RWPE1 (cell line): Measurements from ENCODE around the gene CASQ1.

Experiments
- CTCF ChIA-PET: fragments of 350-600 bp; sonication (Branson Sonifier 250); formaldehyde crosslinking; extraction: SDS; loops from one replicate; lab custom pipeline; 2021; lab: Yijun Ruan, JAX
- POLR2A ChIA-PET: fragments of 400-600 bp; formaldehyde crosslinking; extraction: SDS; loops from one replicate; lab custom pipeline; 2020; ENCODE audit warnings: antibody characterized with exemption; ENCODE audit not compliant: low non-redundant PET; lab: Yijun Ruan, JAX
- DNase-seq: peaks from one replicate; pipeline ENCODE4 v3.0.0; 2012; ENCODE audit warnings: low spot score
- H3K27ac ChIP-seq: fragments of 450-650 bp; 2 replicates; pipeline ENCODE4 v1.5.1; 2017
- TF ChIP-seq, protein P1 (sequence below): fragments of 450-650 bp; conservative IDR thresholded peaks from 2 replicates; pipeline ENCODE4 v1.5.1; 2017; ENCODE audit warnings: low read depth, mild to moderate bottlenecking

Gene CASQ1

GRCh38 chr1:160186246-160186645 is 4.1 kb upstream of the CASQ1 start:
- CTCF ChIA-PET, result interaction anchor here (0.7 kb wide), 1 partner anchor 85 kb away, joined by 6 read pairs; no protein-coding TSS in a partner anchor

DNA sequence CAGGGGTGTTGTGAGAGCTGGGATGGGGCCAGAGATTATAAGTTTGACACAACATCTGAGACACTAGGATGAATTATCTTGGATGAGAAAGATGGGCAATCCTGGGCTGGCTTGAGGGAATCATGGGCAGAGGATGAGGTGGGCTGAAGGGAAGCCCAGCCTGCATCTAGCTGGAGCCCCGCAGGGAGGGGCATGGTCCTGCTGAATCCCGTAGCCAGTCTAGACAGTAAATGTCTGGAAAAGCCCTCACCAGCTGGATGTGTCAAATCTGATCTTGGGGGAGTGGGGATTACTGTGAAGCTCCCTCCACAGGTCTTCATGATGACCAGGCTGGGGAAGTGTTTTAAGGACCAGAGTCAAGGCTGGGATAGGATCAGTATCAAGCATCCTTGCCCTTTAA is 3.6 kb upstream of the CASQ1 start:
- DNase-seq, result no peak
- CTCF ChIA-PET, result interaction anchor here (0.7 kb wide), 1 partner anchor 85 kb away, joined by 6 read pairs; no protein-coding TSS in a partner anchor
- no peak overlapping the region for H3K27ac ChIP-seq
- TF ChIP-seq, protein P1, sequence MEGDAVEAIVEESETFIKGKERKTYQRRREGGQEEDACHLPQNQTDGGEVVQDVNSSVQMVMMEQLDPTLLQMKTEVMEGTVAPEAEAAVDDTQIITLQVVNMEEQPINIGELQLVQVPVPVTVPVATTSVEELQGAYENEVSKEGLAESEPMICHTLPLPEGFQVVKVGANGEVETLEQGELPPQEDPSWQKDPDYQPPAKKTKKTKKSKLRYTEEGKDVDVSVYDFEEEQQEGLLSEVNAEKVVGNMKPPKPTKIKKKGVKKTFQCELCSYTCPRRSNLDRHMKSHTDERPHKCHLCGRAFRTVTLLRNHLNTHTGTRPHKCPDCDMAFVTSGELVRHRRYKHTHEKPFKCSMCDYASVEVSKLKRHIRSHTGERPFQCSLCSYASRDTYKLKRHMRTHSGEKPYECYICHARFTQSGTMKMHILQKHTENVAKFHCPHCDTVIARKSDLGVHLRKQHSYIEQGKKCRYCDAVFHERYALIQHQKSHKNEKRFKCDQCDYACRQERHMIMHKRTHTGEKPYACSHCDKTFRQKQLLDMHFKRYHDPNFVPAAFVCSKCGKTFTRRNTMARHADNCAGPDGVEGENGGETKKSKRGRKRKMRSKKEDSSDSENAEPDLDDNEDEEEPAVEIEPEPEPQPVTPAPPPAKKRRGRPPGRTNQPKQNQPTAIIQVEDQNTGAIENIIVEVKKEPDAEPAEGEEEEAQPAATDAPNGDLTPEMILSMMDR, result no peak
- POLR2A ChIA-PET, result no interaction called here

More at GRCh38 chr1:160186246-160186645, 4.1 kb upstream of the CASQ1 start:
- POLR2A ChIA-PET, result no interaction called here
- DNase-seq, result no peak
- TF ChIP-seq, protein P1, result no peak
- H3K27ac ChIP-seq, result no peak overlapping the region

GRCh38 chr1:160187407-160187806 is 3.0 kb upstream of the CASQ1 start:
- TF ChIP-seq, protein P1, result no peak
- DNase-seq, result no peak
- POLR2A ChIA-PET, result no interaction called here
- CTCF ChIA-PET, result interaction anchor here (0.5 kb wide), 1 partner anchor 251 kb away, joined by 3 read pairs; no protein-coding TSS in a partner anchor
- no peak overlapping the region for H3K27ac ChIP-seq

- ChIA-PET CTCF (interaction anchor here (0.6 to 1.6 kb wide), 3 partner anchors 10 to 103 kb away, joined by 3 to 5 read pairs (median 4); no protein-coding TSS in a partner anchor), POLR2A (no interaction called here)
- TF ChIP-seq, protein P1, result no peak
- H3K27ac ChIP-seq, result no peak overlapping the region
- DNase-seq, result no peak
Measured at GRCh38 chr1:160188341-160188740, 2.0 kb upstream of the CASQ1 start.

GRCh38 chr1:160191756-160192155 is 1.4 kb downstream of the CASQ1 start:
- ChIA-PET POLR2A (no interaction called here), CTCF (interaction anchor here (0.7 to 2.4 kb wide), 3 partner anchors 100 to 202 kb away, joined by 3 to 30 read pairs (median 4); no protein-coding TSS in a partner anchor)
- no peak for DNase-seq
- H3K27ac ChIP-seq, result no peak overlapping the region
- TF ChIP-seq, protein P1, result no peak

- DNase-seq, result no peak
- TF ChIP-seq, protein P1, result no peak
- no peak overlapping the region for H3K27ac ChIP-seq
- ChIA-PET POLR2A (no interaction called here), CTCF (interaction anchor here (0.6 to 2.4 kb wide), 10 partner anchors 10 to 154 kb away, joined by 3 to 30 read pairs (median 6); no protein-coding TSS in a partner anchor)
Measured at GRCh38 chr1:160192234-160192633, 1.9 kb downstream of the CASQ1 start.
